ENCODE measurements around the gene ANKRD44.

ANKRD44 gene

DNA sequence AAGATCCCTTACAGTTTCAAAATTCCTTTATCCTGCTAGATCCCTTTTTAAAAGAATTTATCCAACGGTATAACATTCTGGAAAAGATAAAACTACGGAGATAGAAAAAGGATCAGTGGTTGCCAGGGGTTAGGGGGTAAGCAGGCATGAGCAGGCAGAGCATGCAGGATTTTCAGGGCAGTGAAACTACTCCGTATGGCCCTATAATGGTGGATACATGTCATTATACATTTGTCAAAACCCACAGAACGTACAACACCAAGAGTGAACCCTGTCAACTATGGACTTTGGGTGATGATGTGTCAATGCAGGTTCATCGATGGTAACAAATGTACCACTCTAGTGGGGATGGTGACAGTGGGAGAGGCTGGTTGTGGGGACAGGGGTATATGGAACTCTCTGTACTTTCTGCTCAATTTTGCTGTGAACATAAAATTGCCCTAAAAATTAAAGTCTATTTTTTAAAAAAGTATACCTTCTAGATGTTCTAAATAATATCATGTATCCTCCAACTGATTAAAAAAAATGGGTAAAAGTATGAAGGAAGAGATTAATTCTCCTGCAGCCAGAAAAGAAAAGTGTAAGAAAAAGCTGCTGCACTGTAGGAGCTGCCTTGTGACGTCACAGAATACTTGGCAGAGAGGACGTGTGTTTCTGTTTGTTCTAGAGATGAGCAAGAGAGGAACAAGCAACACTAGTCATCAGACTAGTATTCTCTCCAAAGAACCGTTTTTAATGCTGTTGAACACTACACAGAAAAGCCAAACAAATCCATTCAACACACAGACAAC lies 23.6 kb downstream of the ANKRD44 start:
- DNase-seq (ENCODE audit: low spot score) = no peak

DNA sequence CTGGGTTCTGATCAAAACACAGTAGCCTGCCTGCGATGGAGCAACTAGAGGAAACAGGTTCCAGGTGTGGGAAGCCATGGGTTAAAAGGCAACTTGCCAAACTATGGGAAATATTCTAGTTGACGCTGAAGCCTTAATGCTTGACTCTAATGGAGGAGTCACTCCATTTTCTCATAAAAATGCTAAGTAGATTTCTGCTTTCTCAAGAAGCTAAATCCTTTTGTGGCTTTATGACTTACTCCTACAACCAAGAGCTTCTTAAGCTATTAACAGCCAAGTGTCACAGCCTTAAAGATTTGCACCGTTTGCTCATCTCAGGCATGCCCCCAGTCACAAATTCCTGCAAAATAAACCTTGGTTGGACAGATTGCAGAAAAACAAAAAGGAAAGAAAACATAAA lies 25.2 kb downstream of the ANKRD44 start:
- no peak for DNase-seq (ENCODE audit: low spot score)

DNA sequence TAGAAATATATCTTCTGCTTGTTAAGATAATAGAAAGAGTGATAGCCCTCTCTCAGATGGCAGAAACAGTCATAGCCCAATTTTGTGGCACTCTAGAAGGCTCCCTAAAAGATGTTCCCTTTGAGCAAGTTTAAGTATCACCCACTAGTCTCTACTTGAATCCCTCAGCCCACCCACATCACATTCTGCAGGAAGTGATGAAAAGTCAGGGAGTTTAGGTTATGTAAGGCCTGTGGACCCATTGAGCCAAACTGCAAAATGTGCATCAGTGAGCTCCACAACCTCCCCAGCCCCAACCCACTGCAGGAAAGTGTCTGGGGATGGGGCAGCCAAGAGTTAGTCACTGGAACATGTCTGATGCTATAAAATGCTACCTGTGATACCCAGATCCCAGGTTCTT lies 25.6 kb downstream of the ANKRD44 start:
- DNase-seq (ENCODE audit: low spot score) = no peak

DNA sequence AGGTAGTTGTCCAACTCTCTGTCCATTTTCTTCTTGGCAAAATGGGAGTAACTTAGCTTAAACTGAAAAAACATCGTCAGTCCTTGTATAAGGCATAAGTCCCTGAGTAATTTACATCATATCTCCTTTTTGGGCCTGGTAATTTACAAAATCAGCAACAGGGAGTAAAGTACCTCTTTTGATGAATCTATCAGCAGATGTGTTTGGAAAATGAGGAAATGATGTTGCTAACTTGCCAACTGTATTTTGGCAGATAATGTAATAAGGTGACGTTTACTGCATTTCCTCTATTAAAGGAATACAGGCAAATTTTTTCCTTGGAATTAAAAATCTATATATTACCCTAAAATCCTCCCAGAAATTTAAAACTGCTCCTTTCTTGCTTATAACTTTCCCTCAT lies 29.2 kb downstream of the ANKRD44 start:
- no peak for DNase-seq (ENCODE audit: low spot score)

DNA sequence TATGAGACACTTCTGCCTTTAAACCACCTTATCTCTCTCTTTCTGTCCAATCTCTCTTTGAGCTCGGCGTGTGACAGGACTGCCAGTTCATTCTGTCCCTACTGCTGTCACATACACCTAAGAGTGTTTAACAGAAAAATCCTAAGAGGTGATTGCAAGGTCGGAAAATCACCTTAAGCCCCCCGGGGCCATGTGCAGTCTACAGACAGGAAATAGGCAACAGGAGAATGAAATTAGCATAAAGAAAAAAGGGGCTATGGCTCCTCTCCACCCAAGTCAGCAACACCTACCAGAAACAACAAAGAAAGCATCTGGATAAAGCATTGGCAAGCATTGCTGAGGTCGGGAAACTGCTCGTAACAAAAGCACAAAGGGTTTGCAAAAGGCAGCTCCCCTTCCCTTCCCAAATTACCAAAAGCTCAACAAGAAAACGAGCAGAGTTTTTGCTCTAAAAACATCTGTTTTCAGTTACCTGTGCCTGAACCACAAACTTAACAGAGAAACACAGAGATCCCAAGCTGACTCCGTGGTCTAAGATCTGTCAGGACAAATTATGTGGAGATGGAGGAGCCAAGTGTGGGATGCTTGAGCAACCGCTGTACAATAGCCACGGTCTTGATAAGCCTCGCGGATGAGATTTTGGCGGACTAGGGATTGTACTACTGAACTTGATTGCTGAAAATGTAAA lies 30.4 kb downstream of the ANKRD44 start:
- no peak for DNase-seq (ENCODE audit: low spot score)

DNA sequence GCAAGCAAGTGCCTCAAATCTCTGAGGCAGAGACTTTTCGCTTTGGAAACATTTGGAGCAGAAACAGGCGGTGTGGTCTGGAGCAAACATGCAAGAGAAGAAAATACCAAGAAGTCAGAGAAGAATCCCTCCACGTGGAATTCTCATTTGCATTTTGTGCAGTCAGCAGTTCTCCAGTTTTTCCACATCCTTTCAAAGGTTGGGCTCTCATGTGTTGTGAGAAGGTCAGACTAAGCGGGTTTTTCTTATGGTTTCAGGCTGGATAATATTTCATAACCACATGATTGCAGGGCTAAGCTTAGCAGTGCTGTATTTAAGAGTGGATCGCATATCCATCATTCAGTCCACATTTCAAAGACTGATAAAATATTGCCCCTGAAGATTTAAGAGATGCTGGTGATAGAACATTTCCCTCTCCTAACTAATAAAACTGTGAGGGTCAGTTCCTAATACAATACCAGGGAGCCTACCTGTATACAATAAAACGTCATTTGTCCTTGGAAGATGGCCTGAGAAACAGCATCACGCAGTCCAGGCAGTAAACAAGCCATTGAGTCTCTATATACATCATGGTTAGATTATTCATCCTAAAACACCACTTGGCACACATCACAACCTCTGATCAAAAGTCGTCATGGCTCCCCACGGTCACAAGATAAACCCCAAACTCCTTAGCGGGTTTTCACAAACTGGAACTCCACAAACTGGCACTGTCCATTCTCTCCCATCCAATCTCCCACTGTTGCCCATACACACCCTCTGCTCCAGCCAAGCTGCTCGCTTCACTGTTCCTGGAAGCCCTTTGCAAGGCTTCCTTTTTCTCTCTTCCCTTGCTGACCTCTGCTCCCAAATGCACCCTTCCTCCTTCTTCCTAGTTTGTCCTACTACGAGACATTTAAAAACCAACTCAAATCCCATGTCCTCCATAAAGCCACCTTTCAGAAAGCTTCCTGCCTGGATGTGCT lies 31.5 kb downstream of the ANKRD44 start:
- DNase-seq (ENCODE audit: low spot score) = no peak

DNA sequence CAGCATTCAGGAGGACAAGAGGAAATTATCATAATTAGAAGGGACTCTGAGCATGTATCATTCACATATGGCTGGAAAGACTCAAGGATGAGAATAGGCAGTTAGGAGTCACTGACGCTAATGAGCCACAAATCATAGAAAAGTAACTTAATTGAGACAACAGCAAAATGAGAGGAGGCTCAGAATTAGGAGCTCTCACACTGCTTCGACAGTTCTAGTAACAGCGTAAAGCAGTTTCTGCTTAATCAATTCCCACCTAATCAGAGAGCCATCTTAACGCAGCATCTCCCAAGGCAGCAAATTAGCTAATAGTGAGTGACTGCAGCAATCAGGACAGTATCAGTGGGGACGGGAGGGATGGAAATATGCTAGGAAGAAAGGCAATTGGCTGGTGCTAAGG lies 32.8 kb downstream of the ANKRD44 start:
- DNase-seq (ENCODE audit: low spot score) = no peak

DNA sequence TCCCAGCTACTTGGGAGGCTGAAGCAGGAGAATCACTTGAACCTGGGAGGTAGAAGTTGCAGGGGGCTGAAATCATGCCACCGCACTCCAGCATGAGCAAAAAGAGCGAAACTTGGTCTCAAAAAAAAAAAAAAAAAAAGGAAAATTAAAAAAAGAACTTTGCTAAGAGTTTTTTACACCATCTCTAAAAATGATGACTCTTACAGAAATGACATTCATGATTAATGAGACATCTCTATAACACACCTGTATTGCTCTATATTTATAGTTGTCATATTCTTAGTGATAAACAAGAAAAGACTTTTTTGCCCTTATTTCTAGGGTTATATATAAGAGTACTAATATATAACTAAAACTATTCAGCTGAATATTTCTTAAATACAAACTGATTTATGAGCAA lies 34.4 kb downstream of the ANKRD44 start:
- no peak for DNase-seq (ENCODE audit: low spot score)

DNA sequence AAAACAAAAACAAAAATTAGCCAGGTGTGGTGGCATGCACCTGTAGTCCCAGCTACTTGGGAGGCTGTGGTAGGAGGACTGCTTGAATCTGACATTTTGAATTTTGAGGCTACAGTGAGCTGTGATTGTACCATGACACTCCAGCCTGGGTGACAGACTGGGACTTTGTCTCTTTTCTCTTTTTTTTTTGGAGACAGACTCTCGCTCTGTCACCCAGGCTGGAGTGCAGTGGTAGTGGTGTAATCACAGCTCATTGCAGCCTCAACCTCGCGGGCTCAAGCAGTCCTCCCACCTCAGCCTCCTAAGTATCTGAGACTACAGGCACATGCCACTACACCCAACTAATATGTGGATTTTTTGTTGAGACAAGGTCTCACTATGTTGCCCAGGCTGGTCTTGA lies 35.6 kb downstream of the ANKRD44 start:
- DNase-seq (ENCODE audit: low spot score) = no peak

DNA sequence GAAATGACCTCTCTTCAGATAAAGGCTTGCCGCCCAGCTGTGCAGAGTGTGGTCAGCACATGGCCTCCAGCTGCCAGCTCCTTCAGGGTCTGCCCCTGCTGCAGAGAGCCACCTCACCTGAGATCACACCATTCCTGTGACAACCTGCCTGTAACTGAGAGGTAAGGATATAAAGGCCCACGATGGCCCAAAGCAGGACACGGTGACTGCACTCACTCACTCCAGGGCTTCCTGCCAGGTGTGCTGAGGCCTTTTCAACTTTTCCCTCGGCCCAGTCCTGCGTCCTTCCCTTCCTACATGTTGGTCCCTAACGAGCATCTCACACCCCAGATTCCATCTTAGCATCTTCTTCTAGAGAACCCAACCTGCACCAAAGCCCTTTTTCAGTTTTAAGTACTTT lies 36.2 kb downstream of the ANKRD44 start:
- no peak for DNase-seq (ENCODE audit: low spot score)

DNA sequence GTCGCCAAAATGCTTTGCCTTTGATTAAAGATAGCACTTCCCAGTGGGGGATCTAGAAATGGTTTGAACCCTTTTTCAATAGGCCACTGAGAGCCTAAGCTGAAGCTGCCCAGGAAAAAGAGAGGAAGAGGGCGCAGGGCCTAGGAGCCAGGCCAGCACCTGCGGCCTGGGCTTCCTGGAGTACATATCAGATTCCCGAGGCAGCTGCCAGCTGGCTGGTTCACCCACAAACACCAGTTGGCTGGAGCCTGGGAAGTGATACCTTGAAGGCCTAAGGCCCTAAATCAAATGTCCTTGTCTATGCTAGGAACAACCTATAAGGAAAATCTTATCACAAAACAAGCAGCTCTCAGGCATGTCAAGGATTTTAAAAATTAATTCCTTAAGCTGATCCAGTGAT lies 37.1 kb downstream of the ANKRD44 start:
- no peak for DNase-seq (ENCODE audit: low spot score)

DNA sequence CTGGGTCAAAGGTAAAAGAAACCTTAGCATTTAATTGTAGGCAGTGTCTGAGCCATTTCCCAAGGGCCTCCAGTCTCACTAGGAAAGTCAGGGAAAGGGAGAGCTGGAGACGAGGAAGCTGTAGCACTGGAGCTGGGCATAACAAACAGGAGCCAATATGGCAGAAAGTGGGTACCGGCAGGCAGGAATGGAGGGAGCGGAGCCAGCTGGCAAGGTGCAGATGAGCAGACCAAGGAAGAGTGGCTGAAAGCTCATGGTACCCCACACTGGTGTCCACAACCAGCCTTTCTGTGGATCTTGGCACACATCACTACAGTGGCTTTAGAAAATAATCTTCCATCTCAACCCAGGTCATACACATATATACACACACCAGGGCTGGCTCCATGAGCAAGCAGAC lies 40.0 kb downstream of the ANKRD44 start:
- no peak for DNase-seq (ENCODE audit: low spot score)

DNA sequence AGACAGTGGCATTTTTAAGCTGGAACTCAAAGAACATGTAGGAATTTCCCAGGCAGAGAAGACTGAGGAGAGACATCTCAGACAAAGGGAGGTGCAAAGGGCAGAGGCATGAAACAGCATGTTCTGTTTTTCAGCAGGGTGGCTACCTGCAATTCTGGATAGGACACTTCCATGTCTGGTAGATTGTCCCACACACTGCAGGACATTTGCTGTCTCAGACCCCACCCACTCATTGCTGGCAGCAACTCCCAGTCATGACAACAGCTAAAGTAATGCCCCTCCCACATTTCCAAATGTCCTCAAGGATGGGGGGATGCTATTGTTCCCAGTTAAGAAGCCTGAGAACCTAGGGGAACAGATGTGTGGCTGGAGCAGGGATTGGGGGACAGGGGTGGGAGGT lies 40.8 kb downstream of the ANKRD44 start:
- DNase-seq (ENCODE audit: low spot score) = no peak

DNA sequence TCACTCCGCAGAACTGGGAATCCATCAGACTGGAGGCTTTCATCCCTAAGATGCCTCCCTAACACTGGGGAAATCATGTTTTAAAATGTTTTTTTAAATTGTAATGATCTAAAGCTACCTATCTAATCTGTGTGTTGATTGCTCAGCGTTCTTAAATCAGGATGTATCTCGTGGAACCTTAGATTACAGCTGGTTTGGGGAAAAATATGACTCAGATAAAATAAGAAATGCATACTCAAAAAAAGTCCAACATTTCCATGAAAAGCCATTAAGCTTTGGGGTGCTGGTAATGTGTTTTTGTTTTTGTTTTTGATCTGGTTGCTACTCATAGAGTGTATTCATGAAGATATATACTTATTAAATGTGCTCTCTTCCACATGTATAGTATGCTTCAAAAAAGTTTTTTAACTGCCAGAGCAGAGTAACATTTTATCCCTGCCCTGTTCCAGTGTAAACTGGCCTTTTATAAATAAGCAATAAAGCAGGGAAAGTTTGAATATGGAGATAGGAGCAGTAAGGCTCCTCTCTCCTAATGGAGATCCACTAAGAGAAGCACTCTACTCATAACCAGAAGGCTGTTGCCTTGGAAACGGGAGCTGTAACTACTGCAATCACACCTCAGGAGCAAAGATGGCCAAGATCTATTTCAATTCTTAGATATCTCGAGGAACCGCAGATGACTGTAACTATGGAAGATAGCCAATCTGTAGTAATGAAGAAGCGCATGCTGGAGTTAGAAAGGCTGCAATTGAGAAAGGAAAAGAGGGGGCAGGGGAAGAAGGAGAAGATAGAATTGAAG lies 41.6 kb downstream of the ANKRD44 start:
- no peak for DNase-seq (ENCODE audit: low spot score)

DNA sequence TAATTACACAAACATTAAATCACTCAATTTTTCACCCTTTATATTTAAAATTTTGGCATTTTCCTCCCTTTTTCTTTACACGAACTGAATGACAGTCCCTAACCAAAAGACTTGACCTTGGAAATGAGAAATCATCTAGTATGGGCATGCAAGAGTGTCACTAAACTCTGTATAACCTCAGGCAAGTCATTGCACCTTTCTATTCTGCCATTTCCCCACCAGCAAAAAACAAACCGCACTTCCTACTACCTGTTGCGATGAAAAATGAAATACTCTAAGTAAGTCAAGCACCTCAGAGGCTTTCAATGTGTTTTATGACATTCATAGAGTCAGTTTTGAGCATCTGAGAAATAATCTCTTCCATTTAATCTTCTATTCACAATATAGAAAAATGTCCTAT lies 44.1 kb downstream of the ANKRD44 start:
- DNase-seq (ENCODE audit: low spot score) = no peak

DNA sequence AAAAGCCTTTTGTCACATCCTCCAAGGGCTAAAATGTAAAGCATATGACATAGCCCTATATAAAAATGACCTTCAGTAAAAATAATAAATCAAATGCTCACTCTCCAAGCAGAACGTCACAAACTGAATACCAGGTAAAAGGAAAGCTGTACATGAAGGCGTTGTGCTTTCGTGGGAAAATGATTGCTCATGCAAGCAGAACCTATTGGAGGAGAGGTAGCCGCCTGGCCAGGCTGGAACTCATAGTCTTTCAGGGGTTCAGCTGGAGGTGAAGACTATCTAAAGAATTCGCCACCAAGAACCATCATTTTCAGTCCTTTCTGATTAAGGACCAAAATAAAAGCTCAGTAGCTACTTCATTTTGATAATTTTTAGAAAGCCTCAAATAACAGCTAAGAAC lies 44.7 kb downstream of the ANKRD44 start:
- DNase-seq (ENCODE audit: low spot score) = no peak

DNA sequence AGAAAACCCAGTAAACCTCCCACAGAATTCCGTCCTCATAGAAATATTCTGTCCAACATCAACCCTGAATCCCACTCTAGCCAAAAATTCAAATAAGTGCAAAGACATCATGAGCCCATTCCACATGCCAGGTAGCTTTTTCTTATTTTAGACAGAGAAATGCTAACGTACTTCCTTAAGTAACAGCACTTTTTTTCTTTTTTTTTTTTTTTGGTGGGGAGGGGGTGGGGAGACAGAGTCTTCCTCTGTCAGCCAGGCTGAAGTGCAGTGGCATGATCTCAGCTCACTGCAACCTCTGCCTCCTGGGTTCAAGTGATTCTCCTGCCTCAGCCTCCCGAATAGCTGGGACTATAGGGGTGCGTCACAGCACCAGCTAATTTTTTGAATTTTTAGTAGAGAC lies 45.5 kb downstream of the ANKRD44 start:
- DNase-seq (ENCODE audit: low spot score) = no peak

DNA sequence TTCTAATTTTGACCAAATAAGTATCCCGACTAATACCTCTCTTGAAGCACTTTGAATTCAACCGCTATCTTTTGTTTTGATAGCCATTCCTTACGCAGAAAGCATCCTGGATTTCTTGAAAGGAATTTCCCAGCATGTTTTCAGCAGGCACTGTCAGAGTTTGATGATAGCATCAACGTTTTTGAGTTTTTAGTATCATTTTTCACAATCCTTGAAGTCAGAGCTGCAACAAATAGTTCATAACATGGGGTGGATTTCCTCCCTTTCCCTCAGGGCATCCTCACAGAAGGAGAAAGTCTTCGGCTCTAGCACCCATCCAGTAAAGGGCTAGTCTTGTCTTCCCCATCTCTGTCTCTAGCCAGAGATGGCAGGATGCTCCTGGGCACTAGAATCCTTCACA lies 46.2 kb downstream of the ANKRD44 start:
- DNase-seq (ENCODE audit: low spot score) = no peak

DNA sequence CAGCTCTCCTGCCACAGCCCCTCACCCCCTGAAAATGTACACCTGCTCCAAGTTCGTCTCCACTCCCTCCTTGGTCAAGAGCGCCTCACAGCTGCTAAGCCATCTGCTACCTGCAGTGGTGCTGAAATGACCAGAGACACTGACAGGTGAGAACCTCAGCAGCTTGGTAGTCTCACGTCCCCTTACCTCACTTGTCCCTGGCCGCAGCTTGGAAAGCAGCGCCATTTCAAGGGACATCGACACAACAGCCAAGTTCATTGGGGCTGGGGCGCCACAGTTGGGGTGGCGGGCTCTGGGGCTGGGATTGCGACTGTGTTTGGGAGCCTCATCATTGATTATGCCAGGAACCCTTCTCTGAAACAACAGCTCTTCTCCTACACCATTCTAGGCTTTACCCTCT lies 47.5 kb downstream of the ANKRD44 start:
- DNase-seq (ENCODE audit: low spot score) = no peak

DNA sequence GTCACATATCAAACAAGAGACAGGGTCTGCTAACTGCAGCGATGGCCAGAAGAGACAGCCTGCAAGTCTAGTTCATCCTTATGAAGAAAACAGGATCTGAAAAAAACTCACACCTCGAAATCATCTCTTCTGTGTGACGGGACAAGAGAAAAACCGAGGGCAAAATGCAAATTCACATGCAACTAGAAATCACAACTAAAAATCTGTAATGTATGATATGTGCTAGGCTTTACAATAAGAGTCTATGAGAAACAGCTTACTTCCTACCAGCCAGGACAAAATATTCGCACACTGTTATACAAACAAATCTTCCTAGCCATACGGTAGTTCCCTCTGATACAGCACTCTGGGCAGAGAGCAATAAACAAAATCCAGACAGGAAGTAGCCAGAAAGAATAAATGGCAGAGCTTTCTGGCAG lies 48.8 kb downstream of the ANKRD44 start:
- no peak for DNase-seq (ENCODE audit: low spot score)

DNA sequence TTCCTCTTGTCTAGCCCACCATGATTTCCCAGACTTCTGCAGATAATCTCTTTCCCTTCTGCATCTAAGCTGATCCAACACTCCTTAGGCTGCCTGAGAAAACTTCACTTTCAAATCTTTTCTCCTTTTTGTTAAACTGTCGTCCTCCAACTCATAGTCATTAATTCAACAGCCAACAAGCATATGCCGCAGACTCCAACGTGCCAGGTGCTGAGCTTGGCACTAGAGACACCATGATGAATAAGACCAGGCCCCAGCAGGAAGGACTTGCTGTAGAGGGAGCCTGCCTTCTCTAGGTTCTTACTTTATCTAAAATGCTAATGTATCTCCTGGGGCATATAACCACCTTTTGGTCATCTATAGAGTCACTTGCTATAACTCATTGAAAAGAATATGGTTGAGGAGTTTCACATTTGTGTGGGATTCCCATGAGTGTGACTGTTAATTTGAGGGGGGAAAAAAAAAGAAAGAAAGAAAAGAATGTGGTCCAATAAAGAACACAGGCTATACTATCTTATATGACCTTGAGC lies 51.0 kb downstream of the ANKRD44 start:
- no peak for DNase-seq (ENCODE audit: low spot score)

DNA sequence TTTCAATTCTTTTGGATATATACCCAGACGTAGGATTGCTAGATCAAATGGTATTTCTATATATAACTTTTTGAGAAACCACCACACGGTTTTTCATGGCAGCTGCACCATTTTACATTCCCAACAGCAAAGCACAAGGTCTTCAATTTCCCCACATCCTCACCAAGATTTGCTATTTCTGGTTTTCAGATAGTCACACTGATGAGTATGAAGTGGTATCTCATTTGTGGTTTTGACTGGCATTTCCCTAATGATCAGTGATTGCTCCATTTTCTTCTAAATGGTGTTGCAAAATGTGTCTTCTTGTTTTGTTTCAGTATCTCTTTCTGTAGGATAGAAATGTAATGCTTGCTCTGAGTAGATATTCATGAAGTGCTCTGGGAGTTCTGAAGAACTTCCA lies 52.0 kb downstream of the ANKRD44 start:
- DNase-seq (ENCODE audit: low spot score) = no peak

Data from ecto neural progenitor cell (in vitro differentiated cells).